Measurements from ENCODE around the gene SSRP1. TPM values are rescaled to one million over a fixed set of nuclear protein-coding genes. Genes with fewer than 3 reads are reported as not detected.

The SSRP1 gene
- total and polyA plus RNA-seq, 9 of the 15 experiments (the other 6 are each of a cell fraction or from before 2014, with no cell fraction given): 91.1 to 416 (median 245) TPM

- TF ChIP-seq KDM1A (IDR thresholded peaks at IDR 0.05) (peak; percentile 20 to 44; a peak in 1 of 4 replicates), BRD9 (IDR thresholded peaks at IDR 0.05; ENCODE audit: low read depth, partially characterized antibody) (no peak), ARID3A (IDR thresholded peaks at IDR 0.05; ENCODE audit: borderline replicate concordance, low read depth, low read length) (no peak), ZNF707 (CRISPR knock-in tag; conservative IDR thresholded peaks at IDR 0.05) (no peak), TAF15 (IDR thresholded peaks at IDR 0.05; ENCODE audit: low read depth, low read length) (no peak), MAX (CRISPR knock-in tag; IDR thresholded peaks at IDR 0.05) (peak; percentile 52; the same call in 1 of the 2 replicates), FIP1L1 (IDR thresholded peaks at IDR 0.05; ENCODE audit: low read depth, low read length, poor library complexity, severe bottlenecking) (no peak), CEBPG (CRISPR knock-in tag; IDR thresholded peaks at IDR 0.05) (peak; percentile 96), CEBPG (tag; conservative IDR thresholded peaks at IDR 0.05 in 1 of 2, IDR thresholded peaks at IDR 0.05 in 1 of 2) (peak; percentile 90), MGA (IDR thresholded peaks at IDR 0.05) (peak; percentile 28; the same call in 1 of the 2 replicates), EP300 (IDR thresholded peaks at IDR 0.05; ENCODE audit: low read length) (no peak), ZNF24 (IDR thresholded peaks at IDR 0.05) (no peak), SMAD4 (CRISPR knock-in tag; conservative IDR thresholded peaks at IDR 0.05) (peak; percentile 80), ZNF41 (CRISPR knock-in tag; conservative IDR thresholded peaks at IDR 0.05) (no peak)
These were observed 10.6 kb downstream of the SSRP1 start, which contains the start of gene TNKS1BP1 (continued) for GRCh38 chr11:57324886-57325734.

Measured in K562 (cell line).